ENCODE results near the gene EID2B.

EID2B gene

DNA sequence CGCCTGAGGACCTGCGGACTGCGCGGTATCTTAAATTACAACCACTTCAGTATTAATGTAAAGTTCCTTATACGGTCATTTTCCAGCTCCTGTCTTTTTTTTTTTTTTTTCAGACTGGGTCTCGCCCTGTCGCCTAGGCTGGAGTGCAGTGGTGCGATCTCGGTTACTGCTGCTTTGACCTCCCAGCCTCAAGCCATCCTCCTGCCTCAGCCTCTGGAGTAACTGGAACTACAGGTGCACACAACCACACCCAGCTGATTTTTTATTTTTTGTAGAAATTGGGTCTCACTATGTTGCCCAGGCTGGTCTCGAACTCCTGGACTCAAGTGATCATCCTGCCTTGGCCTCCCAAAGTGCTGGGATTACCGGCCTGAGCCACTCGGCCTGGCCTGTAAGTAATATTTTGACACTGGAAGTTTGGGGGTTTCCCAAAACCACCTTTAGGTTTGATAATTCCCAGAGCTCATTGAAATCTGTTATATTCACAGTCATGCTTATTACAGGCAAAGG, 406 bp upstream of the EID2B start:
- no peak for DNase-seq

DNA sequence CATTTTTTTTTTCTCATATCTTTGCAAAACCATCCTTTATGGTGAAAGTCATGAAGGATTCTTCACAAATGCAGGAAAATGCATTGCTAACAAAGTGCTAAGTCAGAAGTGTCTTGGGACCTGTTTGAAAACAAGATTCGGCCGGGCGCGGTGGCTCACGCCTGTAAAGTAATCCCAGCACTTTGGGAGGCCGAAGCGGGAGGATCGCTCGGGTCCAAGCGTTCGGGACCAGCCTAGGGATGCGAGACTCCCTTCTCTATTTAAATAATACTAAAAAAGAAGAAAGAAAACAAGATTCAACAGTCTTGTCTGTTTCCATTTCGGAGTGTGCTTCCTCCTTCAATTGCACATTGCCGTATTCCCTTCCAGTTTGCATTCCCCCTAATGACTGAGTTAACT, 819 bp downstream of the EID2B start:
- no peak for DNase-seq

- no peak for DNase-seq
Observed at GRCh38 chr19:39525205-39525604, 7.4 kb downstream of the EID2B start.

GRCh38 chr19:39524495-39524894, 8.2 kb downstream of the EID2B start:
- DNase-seq, result no peak

- no peak for DNase-seq
Observed at GRCh38 chr19:39520541-39521484, 11.8 kb downstream of the EID2B start.

DNA sequence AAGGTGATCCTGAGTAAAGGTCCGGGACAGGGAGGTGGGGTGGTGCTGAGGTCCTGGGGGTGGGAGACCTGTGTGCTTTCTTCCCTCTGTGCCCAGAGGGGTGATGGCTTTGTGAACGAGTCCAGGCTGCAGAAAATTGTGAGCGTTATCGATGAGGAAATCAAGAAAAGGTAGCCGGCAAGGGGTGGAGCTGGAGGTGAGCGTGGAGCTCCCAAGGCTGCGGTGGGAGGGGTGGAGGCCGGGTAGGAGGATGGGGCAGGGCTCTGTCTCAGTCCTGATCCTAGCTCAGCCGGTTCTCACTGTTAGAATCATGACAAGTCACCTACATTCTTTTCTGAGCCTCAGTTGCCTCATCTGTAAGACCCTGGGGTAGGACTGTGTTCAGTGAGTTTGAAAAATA, 13.7 kb downstream of the EID2B start:
- DNase-seq, result no peak

- no peak for DNase-seq
Observed at GRCh38 chr19:39518458-39518857, 14.2 kb downstream of the EID2B start.

- DNase-seq, result no peak
Observed at GRCh38 chr19:39517432-39517831, 15.2 kb downstream of the EID2B start.

GRCh38 chr19:39516270-39516669, 16.4 kb downstream of the EID2B start:
- DNase-seq, result no peak

GRCh38 chr19:39515551-39516191, 17.0 kb downstream of the EID2B start:
- DNase-seq, result peak in 1 of 51 donors; percentile 5

DNA sequence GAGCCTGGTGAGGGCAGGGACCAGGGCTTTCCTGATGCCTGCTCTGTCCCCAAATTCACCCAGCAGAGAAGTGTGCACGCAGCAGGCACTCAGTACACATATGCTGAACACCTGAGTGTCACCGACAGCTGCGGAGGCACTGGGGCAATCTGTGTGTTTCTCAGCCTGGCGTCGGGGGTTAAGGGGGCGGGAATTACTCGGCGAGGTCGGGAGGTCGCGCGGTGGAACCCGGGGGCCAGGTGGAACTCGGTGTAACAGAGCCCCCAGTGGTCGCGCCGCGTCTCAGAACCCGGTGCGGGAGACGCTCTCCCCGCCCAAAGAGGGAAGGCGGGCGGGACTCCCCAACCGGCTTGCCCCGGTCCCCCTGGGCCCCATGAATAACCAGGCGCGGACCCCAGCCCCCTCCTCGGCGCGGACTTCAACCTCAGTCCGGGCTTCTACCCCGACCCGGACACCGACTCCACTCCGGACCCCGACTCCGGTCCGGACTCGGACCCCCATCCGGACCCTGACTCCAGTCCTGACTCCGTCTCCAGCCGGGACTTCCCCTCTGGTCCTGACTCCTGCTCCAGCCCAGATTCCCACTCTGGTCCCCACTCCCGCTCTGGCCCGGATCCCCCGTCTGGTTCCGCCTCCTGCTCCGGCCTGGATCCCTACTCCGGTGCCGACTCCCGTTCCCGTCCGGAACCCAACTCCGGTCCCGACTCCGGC, 17.7 kb downstream of the EID2B start, which contains the start of gene SELENOV:
Gene SELENOV (plus strand): TSS at position 300 of the 711 bp plus-strand sequence. CDS start 74 bp downstream, at position 374.
- peak in 3 of 51 donors; percentile 9 to 13 (median 13) for DNase-seq

DNA sequence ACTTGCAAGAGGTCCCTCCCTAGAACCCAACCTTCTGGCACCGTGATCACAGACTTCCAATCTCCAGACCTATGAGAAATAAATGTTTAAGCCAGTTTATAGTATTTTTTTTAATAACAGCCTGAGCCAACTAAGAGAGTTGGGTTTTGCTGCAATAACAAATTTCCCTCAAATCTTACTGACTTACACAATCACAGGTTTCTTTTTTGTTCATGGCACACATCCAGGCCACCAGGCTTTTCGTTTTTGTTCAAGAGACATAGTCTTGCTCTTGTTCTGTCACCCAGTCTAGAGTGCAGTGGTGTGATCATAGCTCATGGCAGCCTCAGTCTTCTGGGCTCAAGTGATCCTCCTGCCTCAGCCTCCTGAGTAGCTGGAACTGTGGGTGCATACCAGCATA, 19.7 kb downstream of the EID2B start:
- no peak for DNase-seq

- DNase-seq, result no peak
Observed at GRCh38 chr19:39509233-39509632, 23.4 kb downstream of the EID2B start.

GRCh38 chr19:39508629-39509028, 24.0 kb downstream of the EID2B start:
- no peak for DNase-seq

DNA sequence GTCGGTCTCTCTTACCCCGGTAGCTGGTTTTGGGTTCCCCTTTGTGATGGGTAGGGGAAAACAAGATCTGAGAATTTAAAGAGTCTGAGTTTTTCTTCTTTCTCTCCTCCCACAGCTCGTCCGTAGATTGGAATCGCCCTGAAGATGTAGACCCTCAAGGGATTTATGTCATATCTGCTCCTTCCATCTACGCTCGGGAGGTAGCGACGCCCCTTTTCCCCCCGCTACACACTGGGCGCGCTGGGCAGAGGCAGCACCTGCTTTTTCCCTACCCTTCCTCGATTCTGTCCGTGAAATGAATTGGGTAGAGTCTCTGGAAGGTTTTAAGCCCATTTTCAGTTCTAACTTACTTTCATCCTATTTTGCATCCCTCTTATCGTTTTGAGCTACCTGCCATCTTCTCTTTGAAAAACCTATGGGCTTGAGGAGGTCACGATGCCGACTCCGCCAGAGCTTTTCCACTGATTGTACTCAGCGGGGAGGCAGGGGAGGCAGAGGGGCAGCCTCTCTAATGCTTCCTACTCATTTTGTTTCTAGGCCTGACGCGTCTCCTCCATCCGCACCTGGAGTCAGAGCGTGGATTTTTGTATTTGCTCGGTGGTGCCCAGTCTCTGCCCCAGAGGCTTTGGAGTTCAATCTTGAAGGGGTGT, 24.8 kb downstream of the EID2B start:
- DNase-seq, result no peak

DNA sequence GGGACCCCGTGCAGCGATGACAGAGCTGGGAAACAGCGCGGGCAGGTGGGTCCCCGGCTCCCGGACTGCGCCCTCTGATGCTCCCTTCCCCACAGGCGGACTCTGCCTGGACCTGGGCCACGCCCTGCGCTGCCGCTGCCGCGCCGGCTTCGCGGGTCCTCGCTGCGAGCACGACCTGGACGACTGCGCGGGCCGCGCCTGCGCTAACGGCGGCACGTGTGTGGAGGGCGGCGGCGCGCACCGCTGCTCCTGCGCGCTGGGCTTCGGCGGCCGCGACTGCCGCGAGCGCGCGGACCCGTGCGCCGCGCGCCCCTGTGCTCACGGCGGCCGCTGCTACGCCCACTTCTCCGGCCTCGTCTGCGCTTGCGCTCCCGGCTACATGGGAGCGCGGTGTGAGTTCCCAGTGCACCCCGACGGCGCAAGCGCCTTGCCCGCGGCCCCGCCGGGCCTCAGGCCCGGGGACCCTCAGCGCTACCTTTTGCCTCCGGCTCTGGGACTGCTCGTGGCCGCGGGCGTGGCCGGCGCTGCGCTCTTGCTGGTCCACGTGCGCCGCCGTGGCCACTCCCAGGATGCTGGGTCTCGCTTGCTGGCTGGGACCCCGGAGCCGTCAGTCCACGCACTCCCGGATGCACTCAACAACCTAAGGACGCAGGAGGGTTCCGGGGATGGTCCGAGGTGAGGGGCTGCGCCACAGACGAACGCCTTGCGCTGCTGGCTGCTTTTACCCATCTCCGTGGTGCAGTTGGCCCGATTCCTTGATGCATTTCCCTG, 25.5 kb downstream of the EID2B start:
- peak in 15 of 51 donors; percentile 2 to 63 (median 36) for DNase-seq

GRCh38 chr19:39506598-39506943, 26.1 kb downstream of the EID2B start:
- DNase-seq, result no peak

DNA sequence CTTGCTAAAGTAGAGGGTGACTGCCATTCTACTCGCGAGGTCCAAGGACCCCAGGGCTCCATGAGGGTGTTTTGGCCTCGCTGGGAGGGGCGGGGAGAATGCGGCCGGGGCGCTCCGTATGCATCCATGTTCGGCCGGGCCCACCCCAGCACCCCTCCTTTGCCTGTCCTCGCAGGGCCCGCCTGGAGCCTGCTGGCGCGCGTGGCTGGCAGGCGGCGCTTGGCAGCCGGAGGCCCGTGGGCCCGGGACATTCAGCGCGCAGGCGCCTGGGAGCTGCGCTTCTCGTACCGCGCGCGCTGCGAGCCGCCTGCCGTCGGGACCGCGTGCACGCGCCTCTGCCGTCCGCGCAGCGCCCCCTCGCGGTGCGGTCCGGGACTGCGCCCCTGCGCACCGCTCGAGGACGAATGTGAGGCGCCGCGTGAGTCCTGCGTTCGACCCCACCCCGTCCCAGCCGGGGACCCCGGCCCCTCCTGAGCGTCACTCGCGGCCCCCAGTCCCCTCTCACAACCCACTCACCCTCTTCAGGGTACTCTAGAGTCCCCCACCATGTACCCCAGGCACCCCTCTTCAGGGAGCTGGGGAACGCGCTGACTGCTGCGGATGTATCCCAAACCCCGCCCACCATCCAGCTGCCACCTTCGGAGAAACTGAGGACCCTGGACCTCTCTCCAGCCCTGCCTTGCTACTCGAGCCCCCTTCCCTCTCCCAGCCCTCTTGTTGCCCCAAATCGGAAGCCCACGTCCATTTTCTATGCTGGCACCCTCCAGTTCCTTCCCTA, 29.8 kb downstream of the EID2B start:
- DNase-seq, result peak in 8 of 51 donors; percentile 4 to 38 (median 15)

GRCh38 chr19:39501340-39501739, 31.3 kb downstream of the EID2B start:
- no peak for DNase-seq

GRCh38 chr19:39500543-39500942, 32.1 kb downstream of the EID2B start:
- DNase-seq, result no peak

Measured in hypothalamus (tissue), 51 donors.